Endothelial cell of umbilical vein (primary cell): ENCODE measurements around the gene SLC12A9. TPM values are rescaled to one million over a fixed set of nuclear protein-coding genes. Genes with fewer than 3 reads are reported as not detected.

Experiments used
- BruUV-seq: library from RNA; stranded (reverse); fragments of 400-500 nt; replicated peaks from 2 replicates; lab custom pipeline; 2021; lab: Mats Ljungman, UMichigan
- CTCF ChIA-PET: fragments of 300-600, 350-600 bp; sonication (Branson Sonifier 250); formaldehyde crosslinking; loops from one replicate; lab custom pipeline; 2021; ENCODE audit warnings: antibody characterized with exemption, inconsistent platforms; lab: Charles Lee
- POLR2A ChIA-PET: fragments of 300-600, 350-600 bp; sonication (Branson Sonifier 250); formaldehyde crosslinking; loops from one replicate; lab custom pipeline; 2021; ENCODE audit warnings: antibody characterized with exemption, inconsistent platforms; lab: Charles Lee
- DNase-seq: peaks from one replicate; pipeline ENCODE4 v3.0.0-alpha.2; 2011; ENCODE audit warnings: low read depth, low spot score
- FAIRE-seq: peaks from 2 replicates; lab custom pipeline; 2011; peaks lifted over from hg19 to GRCh38; lab: Jason Lieb, UNC
- H2AFZ ChIP-seq: 2 replicates; pipeline ENCODE4 v1.6.0; 2012; ENCODE audit warnings: low read depth, low read length, control low read depth, inconsistent platforms
- H3K27ac ChIP-seq: 2 replicates; pipeline ENCODE4 v1.5.1; 2011; ENCODE audit warnings: low read depth, mild to moderate bottlenecking, control low read depth, low read length, moderate library complexity; ENCODE audit not compliant: insufficient read depth
- H3K27me3 ChIP-seq, 2 experiments: 2 replicates each; pipeline versions ENCODE4 v1.6.0 to v1.6.1; 2011; ENCODE audit warnings: low read length in 2 of 2, mixed read lengths in 1 of 2; ENCODE audit not compliant: control insufficient read depth in 2 of 2, insufficient read depth in 2 of 2
- H3K36me3 ChIP-seq, 2 experiments: 2 replicates in 1 of 2; 3 replicates in 1 of 2; pipeline ENCODE4 v1.5.1; 2011; ENCODE audit warnings: low read length in 2 of 2, mild to moderate bottlenecking in 1 of 2, moderate library complexity in 1 of 2; ENCODE audit not compliant: control insufficient read depth in 2 of 2, insufficient read depth in 2 of 2; ENCODE audit errors: extremely low read depth in 1 of 2
- H3K4me1 ChIP-seq: 3 replicates; pipeline ENCODE4 v1.5.1; 2011; ENCODE audit warnings: mild to moderate bottlenecking, low read length; ENCODE audit not compliant: control insufficient read depth, insufficient read depth; ENCODE audit errors: extremely low read depth
- H3K4me2 ChIP-seq: 2 replicates; pipeline ENCODE4 v1.6.1; 2011; ENCODE audit warnings: low read length, control low read depth, mixed read lengths; ENCODE audit not compliant: insufficient read depth
- H3K4me3 ChIP-seq, 3 experiments: fragments of 200-600 bp in 1 of 3; sonication (generic), shearing (Covaris generic) in 1 of 3; replicated peaks in 1 of 3; 2 replicates each; pipeline ENCODE4 v1.5.1; 2011 to 2016; ENCODE audit warnings: control low read depth in 3 of 3, low read length in 3 of 3, mild to moderate bottlenecking in 2 of 3, inconsistent platforms in 1 of 3, low read depth in 1 of 3, moderate library complexity in 1 of 3; ENCODE audit not compliant: insufficient read depth in 1 of 3
- H3K79me2 ChIP-seq: 2 replicates; pipeline ENCODE4 v1.6.0; 2012; ENCODE audit warnings: low read length, inconsistent platforms; ENCODE audit not compliant: control insufficient read depth, insufficient read depth
- H3K9ac ChIP-seq: replicated peaks from 2 replicates; pipeline ENCODE3; 2011; ENCODE audit warnings: low read length, control low read depth; ENCODE audit not compliant: insufficient read depth; ENCODE audit errors: extremely low read depth
- H3K9me1 ChIP-seq: replicated peaks from 3 replicates; pipeline ENCODE4 v1.6.0; 2011; ENCODE audit warnings: mild to moderate bottlenecking, low read length; ENCODE audit not compliant: control insufficient read depth, insufficient read depth; ENCODE audit errors: extremely low read depth
- H3K9me3 ChIP-seq: replicated peaks from 2 replicates; pipeline ENCODE4 v1.5.1; 2012; ENCODE audit warnings: low read length, inconsistent platforms; ENCODE audit not compliant: control insufficient read depth, insufficient read depth
- H4K20me1 ChIP-seq: replicated peaks from 2 replicates; pipeline ENCODE3; 2011; ENCODE audit warnings: mild to moderate bottlenecking, low read length; ENCODE audit not compliant: control insufficient read depth, insufficient read depth; ENCODE audit errors: extremely low read depth
- CTCF ChIP-seq, 2 donors: IDR thresholded peaks; 1 replicate in 1 of 2; 2 replicates in 1 of 2; pipeline ENCODE4 v1.5.1; 2011; ENCODE audit warnings: low read length in 2 of 2, mild to moderate bottlenecking in 2 of 2, moderate library complexity in 2 of 2, control low read depth in 1 of 2, inconsistent platforms in 1 of 2, low read depth in 1 of 2; ENCODE audit not compliant: insufficient read depth in 1 of 2; ENCODE audit errors: extremely low read depth in 1 of 2
- EZH2 ChIP-seq: IDR thresholded peaks from 2 replicates; pipeline ENCODE4 v1.6.1; 2012; ENCODE audit warnings: borderline replicate concordance, low read depth, mild to moderate bottlenecking, moderate library complexity, low read length, inconsistent platforms; ENCODE audit not compliant: severe bottlenecking
- FOS ChIP-seq: IDR thresholded peaks from 2 replicates; pipeline ENCODE4 v1.6.1; 2011; ENCODE audit warnings: mild to moderate bottlenecking, low read length, moderate library complexity, borderline replicate concordance; ENCODE audit not compliant: insufficient read depth
- GATA2 ChIP-seq: IDR thresholded peaks from 2 replicates; pipeline ENCODE4 v1.7.0; 2011; ENCODE audit warnings: low read depth, mild to moderate bottlenecking, moderate library complexity, mixed read lengths, low read length; ENCODE audit not compliant: insufficient read length, insufficient read depth
- JUN ChIP-seq: IDR thresholded peaks from 2 replicates; pipeline ENCODE4 v1.6.1; 2011; ENCODE audit warnings: borderline replicate concordance, low read depth; ENCODE audit not compliant: insufficient read length, insufficient read depth
- MAX ChIP-seq: IDR thresholded peaks from 2 replicates; pipeline ENCODE4 v1.6.1; 2011; ENCODE audit not compliant: insufficient read depth, insufficient read length
- MYC ChIP-seq: IDR thresholded peaks from one replicate; pipeline ENCODE4 v1.6.1; 2011; ENCODE audit warnings: mild to moderate bottlenecking, low read depth, low read length
- POLR2A ChIP-seq: IDR thresholded peaks from 2 replicates; pipeline ENCODE4 v1.6.1; 2012; ENCODE audit warnings: low read depth, mild to moderate bottlenecking, control low read depth, low read length
- POLR2AphosphoS5 ChIP-seq: IDR thresholded peaks from 2 replicates; pipeline ENCODE4 v1.6.1; 2012; ENCODE audit warnings: low read depth, mild to moderate bottlenecking, control low read depth, low read length, moderate library complexity; ENCODE audit not compliant: insufficient read depth
- dilution Hi-C: fragments of 300-500 bp; cut with MboI; formaldehyde crosslinking; loops from one replicate; pipeline ENCODE4 v1.15.0; 2019; ENCODE audit warnings: low sequenced_read_pairs; ENCODE audit not compliant: extremely low pct_ligation_motif_present
- intact Hi-C: fragments of 100-400 bp; cut with micrococcal nuclease; formaldehyde crosslinking; loops from one replicate; pipeline ENCODE4 v1.10.0; 2022
- polyA plus RNA-seq, 4 experiments: library from polyadenylated mRNA; depleted of rRNA in 3 of 4; stranded (reverse) in 3 of 4; unstranded in 1 of 4; fragments of >200 nt; gene quantifications; 2 replicates each; pipeline versions ENCODE4 v1.2.1 to v1.2.3, GENCODE V29; 2011 to 2012; ENCODE audit warnings: missing spikeins in 1 of 4
- total RNA-seq: library from RNA; stranded (reverse); gene quantifications from 2 replicates; pipeline ENCODE4 v1.2.3, GENCODE V29; 2021

The SLC12A9 gene
- total and polyA plus RNA-seq, 2 donors (not counting 3 experiments of a cell fraction or from before 2014, with no cell fraction given): 35.0 to 37.0 TPM

- no peaks in the 10 kb centered on the region for H4K20me1 ChIP-seq
- ChIA-PET POLR2A (no interaction called here), CTCF (no interaction called here)
- intact Hi-C loops: no loop called here
- dilution Hi-C loops: no loop called here
- no peaks in the 10 kb centered on the region for H3K4me1 ChIP-seq
- no peaks in the 10 kb centered on the region for H3K27me3 ChIP-seq
- H2AFZ ChIP-seq: no peak overlapping the region
- FAIRE-seq: no peak
- H3K27ac ChIP-seq: no peak overlapping the region
- H3K79me2 ChIP-seq: no peaks in the 10 kb centered on the region
- H3K9me3 ChIP-seq: no peaks in the 10 kb centered on the region
- H3K9ac ChIP-seq: no peak overlapping the region
- no peaks in the 10 kb centered on the region for H3K9me1 ChIP-seq
- H3K36me3 ChIP-seq: no peaks in the 10 kb centered on the region
- no peak overlapping the region for H3K4me3 ChIP-seq
- TF ChIP-seq GATA2: no peak
- TF ChIP-seq MAX: no peak
- TF ChIP-seq CTCF (IDR thresholded peaks at IDR 0.05; ENCODE audit: extremely low read depth in 1 of 2, insufficient read depth in 1 of 2, low read depth in 1 of 2, low read length in 2 of 2): no peak
- TF ChIP-seq MYC: no peak
- TF ChIP-seq FOS: no peak
- TF ChIP-seq JUN: no peak
- no peak for TF ChIP-seq POLR2AphosphoS5
- no peak for TF ChIP-seq POLR2A
- TF ChIP-seq EZH2: no peak
- no peak for DNase-seq
- no peak overlapping the region for H3K4me2 ChIP-seq
- no TSS peak for BruUV-seq
These were observed 59.0 kb downstream of the SLC12A9 start for GRCh38 chr7:100911484-100911883.
